ENCODE measurements around the gene ZNF613. TPM values are rescaled to one million over a fixed set of nuclear protein-coding genes. Genes with fewer than 3 reads are reported as not detected.

ZNF613 gene
- total RNA-seq, 1 experiment from 2014 or later, result 5.3 TPM

- DNase-seq (ENCODE audit: low spot score), result no peak
- no TSS peak for BruUV-seq (replicated peaks)
- no peaks in the 10 kb centered on the region for H3K4me1 ChIP-seq (ENCODE audit: insufficient read depth, low read length, poor library complexity, severe bottlenecking)
- no peaks in the 10 kb centered on the region for H3K36me3 ChIP-seq (ENCODE audit: insufficient read depth, low read length, poor library complexity, severe bottlenecking)
- intact Hi-C loops (cut with micrococcal nuclease; ENCODE audit: unreplicated experiment), result no loop called here
- ChIA-PET CTCF (no interaction called here), POLR2A (ENCODE audit: low non-redundant PET) (no interaction called here)
- H3K4me3 ChIP-seq (ENCODE audit: low read depth, low read length, poor library complexity, severe bottlenecking), result no peak overlapping the region
- TF ChIP-seq EZH2 (IDR thresholded peaks at IDR 0.05; ENCODE audit: borderline replicate concordance, low read depth, low read length, poor library complexity, severe bottlenecking), result no peak
- no peak for TF ChIP-seq CTCF (conservative IDR thresholded peaks at IDR 0.05; ENCODE audit: low read depth, low read length)
- H3K9me3 ChIP-seq (ENCODE audit: low read depth, low read length, poor library complexity, severe bottlenecking), result peaks cover 73% of the 10 kb centered on the region
- H3K27me3 ChIP-seq (replicated peaks; ENCODE audit: insufficient read depth, low read depth, low read length, poor library complexity), result no peaks in the 10 kb centered on the region
- H3K27ac ChIP-seq (ENCODE audit: low read depth, low read length, poor library complexity, severe bottlenecking), result no peak overlapping the region
Observed at GRCh38 chr19:51916167-51916566, 11.1 kb upstream of the ZNF613 start.

GRCh38 chr19:51919606-51920005, 7.7 kb upstream of the ZNF613 start:
- CTCF ChIA-PET, result no interaction called here
- intact Hi-C loops (cut with micrococcal nuclease; ENCODE audit: unreplicated experiment), result no loop called here

GRCh38 chr19:51921949-51922348, 5.3 kb upstream of the ZNF613 start:
- no peak overlapping the region for H3K27ac ChIP-seq (ENCODE audit: low read depth, low read length, poor library complexity, severe bottlenecking)
- H3K9me3 ChIP-seq (ENCODE audit: low read depth, low read length, poor library complexity, severe bottlenecking), result peaks cover 65% of the 10 kb centered on the region
- intact Hi-C loops (cut with micrococcal nuclease; ENCODE audit: unreplicated experiment), result no loop called here
- H3K4me1 ChIP-seq (ENCODE audit: insufficient read depth, low read length, poor library complexity, severe bottlenecking), result no peaks in the 10 kb centered on the region
- no peak for DNase-seq (ENCODE audit: low spot score)
- no peak overlapping the region for H3K4me3 ChIP-seq (ENCODE audit: low read depth, low read length, poor library complexity, severe bottlenecking)
- H3K27me3 ChIP-seq (replicated peaks; ENCODE audit: insufficient read depth, low read depth, low read length, poor library complexity), result no peaks in the 10 kb centered on the region
- H3K36me3 ChIP-seq (ENCODE audit: insufficient read depth, low read length, poor library complexity, severe bottlenecking), result no peaks in the 10 kb centered on the region
- TF ChIP-seq CTCF (conservative IDR thresholded peaks at IDR 0.05; ENCODE audit: low read depth, low read length), result no peak
- TF ChIP-seq EZH2 (IDR thresholded peaks at IDR 0.05; ENCODE audit: borderline replicate concordance, low read depth, low read length, poor library complexity, severe bottlenecking), result no peak
- ChIA-PET POLR2A (ENCODE audit: low non-redundant PET) (no interaction called here), CTCF (no interaction called here)
- BruUV-seq (replicated peaks), result no TSS peak

More at GRCh38 chr19:51919606-51920005, 7.7 kb upstream of the ZNF613 start:
- H3K27ac ChIP-seq (ENCODE audit: low read depth, low read length, poor library complexity, severe bottlenecking), result no peak overlapping the region
- TF ChIP-seq CTCF (conservative IDR thresholded peaks at IDR 0.05; ENCODE audit: low read depth, low read length) (no peak), EZH2 (IDR thresholded peaks at IDR 0.05; ENCODE audit: borderline replicate concordance, low read depth, low read length, poor library complexity, severe bottlenecking) (no peak)
- peaks cover 77% of the 10 kb centered on the region for H3K9me3 ChIP-seq (ENCODE audit: low read depth, low read length, poor library complexity, severe bottlenecking)
- H3K36me3 ChIP-seq (ENCODE audit: insufficient read depth, low read length, poor library complexity, severe bottlenecking), result no peaks in the 10 kb centered on the region
- no peaks in the 10 kb centered on the region for H3K4me1 ChIP-seq (ENCODE audit: insufficient read depth, low read length, poor library complexity, severe bottlenecking)
- DNase-seq (ENCODE audit: low spot score), result no peak
- H3K27me3 ChIP-seq (replicated peaks; ENCODE audit: insufficient read depth, low read depth, low read length, poor library complexity), result no peaks in the 10 kb centered on the region
- POLR2A ChIA-PET (ENCODE audit: low non-redundant PET), result no interaction called here
- no TSS peak for BruUV-seq (replicated peaks)
- no peak overlapping the region for H3K4me3 ChIP-seq (ENCODE audit: low read depth, low read length, poor library complexity, severe bottlenecking)

All from A673 (cell line).